CD4-positive, alpha-beta T cell treated with Interleukin-4 for 1 hour (primary cell): Measurements from ENCODE around the gene ZNF132.
"Not testable (repeated sequence)": the region's sequence is repeated elsewhere in the genome, so short reads cannot be mapped to it uniquely, and the experiment has no call there.

ENCODE experiments used
- DNase-seq, 2 donors: peaks; one replicate each; pipeline ENCODE4 v3.0.0-alpha.2; 2020 to 2022

ZNF132 gene

DNA sequence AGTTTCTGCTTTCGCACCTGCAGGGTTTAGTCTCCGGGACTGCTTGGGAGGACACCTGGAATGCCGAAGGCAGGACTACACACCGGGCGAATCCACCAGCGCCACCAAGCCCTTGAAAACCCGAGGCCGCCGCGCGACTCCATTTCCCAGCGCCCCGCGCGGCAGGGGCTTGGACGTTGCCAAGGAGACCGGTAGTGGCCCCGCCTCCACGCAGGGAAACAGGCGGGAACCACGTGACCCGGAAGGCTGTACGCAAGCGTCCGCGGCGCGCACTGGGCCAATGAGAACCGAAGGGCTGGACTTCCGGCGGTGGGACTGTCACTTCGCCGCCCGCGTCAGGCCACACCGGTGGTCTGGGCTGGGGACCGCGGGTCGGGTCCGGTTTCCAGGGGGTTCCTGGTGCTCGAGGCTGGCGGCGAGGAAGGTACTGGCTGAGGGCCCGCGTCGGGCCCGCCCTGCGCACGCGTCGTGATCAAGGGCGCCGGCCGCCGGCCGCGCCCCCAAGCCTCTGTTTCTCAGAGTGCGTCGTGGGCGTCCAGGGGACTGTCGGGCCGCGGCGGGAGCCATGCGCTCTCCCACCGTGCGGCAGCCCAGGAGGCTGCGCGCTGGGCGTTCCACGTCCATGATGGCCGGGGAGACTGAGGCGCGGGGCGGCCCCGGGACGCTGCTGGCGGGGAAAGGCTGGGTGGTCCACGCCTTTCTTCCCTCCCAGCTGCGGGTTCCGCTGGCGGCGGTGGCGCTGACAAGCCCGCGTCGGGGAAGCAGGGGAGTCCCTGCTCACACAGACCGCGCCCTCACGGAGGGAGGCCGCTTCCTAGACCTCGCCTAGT, 27.0 kb upstream of the ZNF132 start, which contains the start of gene ZNF324:
Gene ZNF324 (plus strand): TSS at position 321 of the 830 bp plus-strand sequence. CDS start 2,106 bp downstream, outside the sequence.
- DNase-seq, result peak; percentile 96

DNA sequence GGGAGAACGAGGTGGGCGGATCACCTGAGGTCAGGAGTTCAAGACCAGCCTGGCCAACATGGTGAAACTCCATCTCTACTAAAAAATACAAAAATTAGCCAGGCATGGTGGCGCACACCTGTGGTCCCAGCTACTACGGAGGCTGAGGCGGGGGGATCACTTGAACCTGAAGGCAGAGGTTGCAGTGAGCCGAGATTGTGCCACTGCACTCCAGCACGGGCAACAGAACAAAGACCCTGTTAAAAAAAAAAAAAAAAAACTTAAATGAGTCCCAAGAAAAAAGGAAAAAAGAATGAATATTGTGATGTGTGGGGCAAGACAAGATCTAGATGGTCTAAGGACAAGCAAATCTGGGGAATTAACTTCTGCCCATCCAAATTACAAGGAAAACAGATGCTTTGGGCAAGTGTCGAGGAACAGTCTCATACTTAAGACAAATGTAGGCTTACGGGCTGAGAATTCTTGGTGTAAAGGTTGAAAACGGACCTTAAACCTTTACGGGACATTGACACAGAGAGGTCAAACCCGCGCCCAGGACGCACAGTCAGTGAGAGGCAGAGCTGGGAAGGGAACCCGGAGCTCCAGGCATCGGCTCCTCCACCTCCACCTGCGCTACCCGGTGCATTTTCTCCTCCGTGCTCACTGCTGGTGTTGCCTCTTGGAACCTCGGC, 26.3 kb upstream of the ZNF132 start:
- DNase-seq, result no peak

DNA sequence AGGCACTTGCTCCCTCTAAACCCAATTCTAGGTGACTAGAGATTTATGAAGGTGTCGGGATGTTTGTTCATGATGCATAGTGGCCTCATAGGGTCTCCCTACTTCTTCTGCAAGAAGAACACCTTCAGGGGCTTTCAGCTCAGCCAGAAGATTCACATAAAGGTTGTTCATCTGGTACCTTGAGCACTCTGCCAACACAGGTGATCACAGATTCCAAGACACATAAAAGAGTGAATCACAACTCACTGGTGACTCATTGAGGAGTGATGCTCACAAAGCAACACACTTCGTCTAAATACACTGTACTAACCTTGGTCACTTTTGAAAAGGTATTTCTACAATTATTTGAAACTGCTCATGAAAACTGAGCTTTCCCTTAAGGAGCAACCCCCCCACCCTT, 20.1 kb upstream of the ZNF132 start:
- DNase-seq, result no peak

DNA sequence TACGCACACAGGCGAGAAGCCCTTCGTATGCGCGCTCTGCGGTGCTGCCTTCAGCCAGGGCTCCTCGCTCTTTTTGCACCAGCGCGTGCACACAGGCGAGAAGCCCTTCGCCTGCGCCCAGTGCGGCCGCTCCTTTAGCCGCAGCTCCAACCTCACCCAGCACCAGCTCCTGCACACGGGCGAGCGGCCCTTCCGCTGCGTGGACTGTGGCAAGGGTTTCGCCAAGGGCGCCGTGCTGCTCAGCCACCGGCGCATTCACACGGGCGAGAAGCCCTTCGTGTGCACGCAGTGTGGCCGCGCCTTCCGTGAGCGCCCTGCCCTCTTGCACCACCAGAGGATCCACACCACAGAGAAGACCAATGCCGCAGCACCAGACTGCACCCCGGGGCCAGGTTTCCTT, 16.2 kb upstream of the ZNF132 start:
- no peak for DNase-seq

DNA sequence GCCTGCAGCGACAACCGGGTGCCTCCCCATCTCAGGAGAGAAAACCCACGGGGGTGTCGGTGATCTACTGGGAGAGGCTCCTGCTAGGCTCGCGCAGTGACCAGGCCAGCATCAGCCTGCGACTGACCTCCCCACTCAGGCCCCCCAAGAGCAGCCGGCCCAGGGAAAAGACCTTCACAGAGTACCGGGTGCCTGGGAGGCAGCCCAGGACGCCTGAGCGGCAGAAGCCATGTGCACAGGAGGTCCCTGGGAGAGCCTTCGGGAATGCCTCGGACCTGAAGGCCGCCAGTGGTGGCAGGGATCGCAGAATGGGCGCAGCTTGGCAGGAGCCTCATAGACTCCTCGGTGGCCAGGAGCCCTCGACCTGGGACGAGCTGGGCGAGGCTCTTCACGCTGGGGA, 15.4 kb upstream of the ZNF132 start:
- no peak for DNase-seq

DNA sequence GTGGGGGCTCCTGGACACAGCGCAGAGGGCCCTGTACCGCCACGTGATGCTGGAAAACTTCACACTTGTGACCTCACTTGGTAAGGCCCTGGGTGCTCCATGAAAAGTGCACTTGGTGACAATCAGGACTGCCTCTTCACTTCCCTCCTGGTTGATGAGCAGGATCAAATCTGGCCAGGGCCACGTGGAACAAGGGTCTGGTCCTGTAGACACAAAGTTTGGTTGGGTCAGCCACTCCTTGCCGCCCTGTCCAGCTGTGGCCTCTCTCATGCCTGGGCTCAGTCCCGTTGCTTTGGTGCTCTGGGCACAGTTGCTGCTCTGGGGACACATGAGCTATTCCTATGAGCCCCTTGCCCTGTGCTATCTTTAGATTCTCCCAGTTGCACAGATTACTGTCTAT, 13.8 kb upstream of the ZNF132 start:
- no peak for DNase-seq

DNA sequence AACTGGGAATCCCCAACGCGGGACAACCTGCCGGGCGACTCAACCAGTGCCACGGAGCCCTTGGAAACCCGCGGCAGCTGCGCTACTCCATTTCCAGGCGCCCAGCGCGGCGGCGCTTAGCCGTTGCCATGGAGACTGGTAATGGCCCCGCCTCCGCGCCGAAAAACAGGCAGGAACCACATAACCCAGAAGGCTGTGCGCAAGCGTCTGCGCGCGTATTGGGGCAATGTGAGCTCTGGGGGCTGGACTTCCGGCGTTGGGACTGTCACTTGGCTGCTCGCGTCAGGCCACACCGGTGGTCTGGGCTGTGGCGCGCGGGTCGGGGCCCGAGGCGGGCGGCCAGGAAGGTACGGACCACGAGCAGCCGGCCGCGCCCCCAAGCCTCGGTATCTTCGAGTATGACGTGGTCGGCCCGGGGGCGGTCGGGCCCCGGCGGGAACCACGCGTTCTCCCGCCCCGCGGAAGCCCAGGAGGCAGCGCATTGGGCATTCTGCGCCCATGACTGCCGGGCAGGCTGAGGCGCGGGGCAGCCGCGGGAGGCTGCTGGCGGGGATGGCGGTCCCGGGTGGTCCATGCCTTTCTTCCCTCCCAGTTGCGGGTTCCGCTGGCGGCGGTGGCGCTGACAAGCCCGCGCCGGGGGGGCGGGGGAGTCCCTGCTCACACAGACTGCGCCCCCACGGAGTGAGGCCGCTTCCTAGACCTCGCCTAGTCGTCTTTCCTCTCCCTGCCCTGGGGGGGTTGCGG, 11.6 kb upstream of the ZNF132 start, which contains the start of gene ZNF324B:
Gene ZNF324B (plus strand): TSS at position 265 of the 744 bp plus-strand sequence. CDS start 2,080 bp downstream, outside the sequence.
- DNase-seq, result peak; percentile 97

DNA sequence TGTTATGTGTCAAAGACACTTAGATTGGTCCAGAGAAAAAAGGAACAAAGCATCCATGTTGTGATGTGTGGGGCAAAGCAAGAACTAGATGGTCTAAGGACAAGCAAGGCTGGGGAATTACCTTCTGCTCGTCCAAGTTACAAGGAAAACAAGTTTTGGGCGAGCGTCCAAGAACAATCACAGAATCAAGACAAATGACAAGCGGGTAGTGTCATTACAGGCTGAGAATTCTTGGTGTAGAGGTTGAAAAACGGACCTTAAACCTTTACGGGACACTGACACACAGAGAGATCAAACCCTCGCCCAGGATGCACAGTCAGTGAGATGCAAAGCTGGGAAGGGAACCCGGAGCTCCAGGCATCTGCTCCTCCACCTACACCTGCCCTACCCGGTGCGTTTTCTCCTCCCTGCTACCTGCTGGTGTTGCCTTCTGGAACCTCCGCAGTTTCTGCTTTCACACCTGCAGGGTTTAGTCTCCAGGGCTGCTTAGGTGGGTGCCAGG, 11.0 kb upstream of the ZNF132 start:
- no peak for DNase-seq

DNA sequence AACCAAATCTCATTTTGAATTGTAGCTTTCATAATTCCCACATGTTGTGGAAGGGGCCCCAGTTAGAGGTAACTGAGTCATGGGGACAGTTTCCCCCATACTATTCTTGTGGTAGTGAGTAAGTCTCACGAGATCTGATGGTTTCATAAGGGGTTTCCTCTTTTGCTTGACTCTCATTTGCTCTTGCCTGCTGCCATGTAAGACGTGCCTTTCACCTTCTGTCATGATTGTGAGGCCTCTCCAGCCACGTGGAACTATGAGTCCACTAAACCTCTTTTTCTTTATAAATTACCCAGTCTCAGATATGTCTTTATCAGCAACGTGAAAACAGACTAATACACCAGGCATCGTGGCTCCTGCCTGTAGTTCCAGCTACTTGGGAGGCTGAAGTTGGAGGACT, 10.0 kb upstream of the ZNF132 start:
- DNase-seq, result not testable (repeated sequence)

DNA sequence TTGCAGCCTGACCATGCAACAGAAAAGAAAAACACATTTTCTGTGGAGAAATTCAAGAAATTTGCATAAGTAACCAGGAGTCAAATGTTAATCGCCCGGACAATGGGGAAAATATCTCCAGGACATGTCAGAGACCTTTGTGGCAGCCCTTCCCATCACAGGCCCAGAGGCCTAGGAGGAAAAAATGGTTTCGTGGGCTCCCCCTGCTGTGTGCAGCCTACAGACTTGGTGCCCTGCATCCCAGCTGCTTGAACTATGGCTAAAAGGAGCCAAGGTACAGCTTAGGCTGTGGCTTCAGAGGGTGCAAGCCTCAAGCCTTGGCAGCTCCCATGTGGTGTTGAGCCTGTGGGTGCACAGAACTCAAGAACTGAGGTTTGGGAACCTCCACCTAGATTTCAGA, 8.9 kb upstream of the ZNF132 start:
- DNase-seq, result not testable (repeated sequence)

DNA sequence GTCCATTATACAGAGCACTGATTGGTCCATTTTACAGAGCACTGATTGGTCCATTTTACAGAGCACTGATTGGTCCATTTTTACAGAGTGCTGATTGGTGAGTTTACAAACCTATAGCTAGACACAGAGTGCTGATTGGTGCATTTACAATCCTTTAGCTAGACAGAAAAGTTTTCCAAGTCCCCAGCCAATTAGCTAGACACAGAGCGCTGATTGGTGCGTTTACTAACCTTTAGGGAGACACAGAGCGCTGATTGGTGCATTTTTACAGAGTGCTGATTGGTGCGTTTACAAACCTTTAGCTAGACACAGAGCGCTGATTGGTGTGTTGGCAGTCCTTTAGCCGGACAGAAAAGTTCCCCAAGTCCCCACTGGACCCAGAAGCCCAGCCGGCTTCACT, 3.0 kb upstream of the ZNF132 start:
- not testable (repeated sequence) for DNase-seq

DNA sequence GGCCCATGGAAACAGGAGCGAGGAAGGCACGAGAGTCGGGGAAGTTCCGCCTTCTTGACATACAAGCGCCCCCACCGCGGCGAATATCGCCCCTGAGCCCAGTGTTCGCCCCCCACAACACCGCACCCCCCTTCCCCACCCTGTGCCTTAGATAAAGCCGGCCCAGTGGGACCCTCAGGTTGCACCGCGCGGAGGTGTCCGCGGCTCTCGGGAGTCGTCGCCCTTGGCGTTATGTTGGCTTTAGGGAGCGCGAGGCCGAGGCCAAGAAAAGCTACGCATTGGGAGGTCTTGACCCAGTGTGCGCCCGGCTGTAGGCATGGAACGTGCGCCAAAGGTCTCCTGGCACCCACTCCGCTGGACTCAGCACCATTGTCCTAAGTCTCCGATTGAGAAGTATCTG, 603 bp upstream of the ZNF132 start:
- no peak for DNase-seq

DNA sequence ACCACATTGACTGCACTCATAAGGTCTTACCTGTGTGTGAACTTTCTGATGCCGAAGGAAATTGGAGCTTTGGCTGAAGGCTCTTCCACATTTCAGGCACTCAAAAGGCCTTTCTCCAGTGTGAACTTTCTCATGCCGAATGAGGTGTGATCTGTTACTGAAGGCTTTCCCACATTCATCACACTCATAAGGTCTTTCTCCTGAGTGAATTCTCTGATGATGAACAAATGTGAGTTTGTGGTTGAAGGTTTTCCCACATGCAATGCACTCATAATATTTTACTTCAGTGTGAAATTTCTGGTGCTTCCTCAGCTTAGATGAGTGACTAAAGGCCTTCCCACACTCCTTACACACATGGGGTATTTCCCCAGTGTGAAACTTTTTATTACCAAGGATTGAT, 5.7 kb downstream of the ZNF132 start:
- no peak for DNase-seq

DNA sequence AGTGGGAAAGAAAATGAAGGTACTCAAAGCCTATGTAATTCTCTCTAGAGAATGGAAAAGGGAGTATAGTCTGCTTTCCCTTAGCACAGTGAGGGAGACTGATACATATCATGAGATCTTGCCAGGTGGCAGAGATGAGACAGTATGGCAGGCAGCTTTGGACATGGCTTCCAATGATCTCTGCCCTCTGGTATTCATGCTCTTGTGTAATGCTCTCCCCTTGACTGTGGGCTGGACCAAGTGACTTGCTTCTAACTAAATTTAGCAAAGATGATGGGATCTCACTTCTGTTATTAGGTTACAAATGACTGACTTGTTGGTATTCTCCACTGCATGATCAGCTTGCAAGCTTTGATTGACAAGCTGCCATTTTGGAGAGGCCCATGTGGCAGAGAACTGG, 10.2 kb downstream of the ZNF132 start:
- no peak for DNase-seq

DNA sequence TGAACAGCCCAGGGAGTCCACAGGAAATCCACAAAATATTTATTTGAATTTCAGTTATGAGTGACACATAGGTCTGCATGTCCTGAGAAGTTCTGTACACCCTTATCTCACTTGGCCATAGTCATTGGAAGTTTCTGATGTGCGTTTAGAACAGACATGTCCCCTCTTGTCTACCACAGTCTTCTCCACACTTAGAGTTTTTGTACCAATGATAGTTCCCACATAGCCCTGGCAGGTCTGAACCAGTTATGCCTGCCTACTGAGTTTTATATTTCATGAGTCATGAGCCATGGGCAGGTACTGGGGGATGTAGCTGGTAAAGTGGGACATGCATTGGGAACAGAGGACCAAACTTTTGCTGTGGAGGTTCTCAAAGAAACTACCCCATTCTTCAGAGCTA, 11.3 kb downstream of the ZNF132 start:
- no peak for DNase-seq

DNA sequence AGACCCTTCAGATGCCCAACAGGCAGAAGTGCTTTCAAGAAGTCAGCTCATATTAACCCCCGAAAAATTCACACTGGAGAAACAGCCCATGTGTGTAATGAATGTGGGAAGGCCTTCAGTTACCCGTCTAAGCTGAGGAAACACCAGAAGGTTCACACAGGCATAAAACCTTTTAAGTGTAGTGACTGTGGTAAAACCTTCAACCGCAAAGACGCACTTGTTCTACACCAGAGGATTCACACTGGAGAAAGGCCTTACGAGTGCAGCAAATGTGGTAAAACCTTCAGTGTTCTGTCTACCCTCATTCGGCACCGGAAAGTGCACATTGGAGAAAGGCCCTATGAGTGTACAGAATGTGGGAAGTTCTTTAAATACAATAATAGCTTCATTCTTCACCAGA, 22.9 kb downstream of the ZNF132 start:
- DNase-seq, result no peak

DNA sequence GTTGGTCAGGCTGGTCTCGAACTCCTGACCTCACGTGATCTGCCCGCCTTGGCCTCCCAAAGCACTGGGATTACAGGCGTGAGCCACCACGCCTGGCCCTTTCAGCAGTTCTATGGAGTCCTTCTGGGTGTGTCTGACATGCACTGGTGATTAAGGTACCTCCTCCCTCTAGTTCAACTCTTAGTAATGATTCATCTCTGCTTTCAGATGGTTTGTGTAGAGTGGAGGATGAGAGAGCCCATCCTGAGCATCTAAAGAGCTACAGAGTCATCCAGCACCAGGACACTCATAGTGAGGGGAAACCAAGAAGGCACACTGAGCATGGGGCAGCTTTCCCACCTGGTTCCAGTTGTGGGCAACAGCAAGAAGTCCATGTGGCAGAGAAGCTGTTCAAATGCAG, 23.3 kb downstream of the ZNF132 start:
- no peak for DNase-seq

DNA sequence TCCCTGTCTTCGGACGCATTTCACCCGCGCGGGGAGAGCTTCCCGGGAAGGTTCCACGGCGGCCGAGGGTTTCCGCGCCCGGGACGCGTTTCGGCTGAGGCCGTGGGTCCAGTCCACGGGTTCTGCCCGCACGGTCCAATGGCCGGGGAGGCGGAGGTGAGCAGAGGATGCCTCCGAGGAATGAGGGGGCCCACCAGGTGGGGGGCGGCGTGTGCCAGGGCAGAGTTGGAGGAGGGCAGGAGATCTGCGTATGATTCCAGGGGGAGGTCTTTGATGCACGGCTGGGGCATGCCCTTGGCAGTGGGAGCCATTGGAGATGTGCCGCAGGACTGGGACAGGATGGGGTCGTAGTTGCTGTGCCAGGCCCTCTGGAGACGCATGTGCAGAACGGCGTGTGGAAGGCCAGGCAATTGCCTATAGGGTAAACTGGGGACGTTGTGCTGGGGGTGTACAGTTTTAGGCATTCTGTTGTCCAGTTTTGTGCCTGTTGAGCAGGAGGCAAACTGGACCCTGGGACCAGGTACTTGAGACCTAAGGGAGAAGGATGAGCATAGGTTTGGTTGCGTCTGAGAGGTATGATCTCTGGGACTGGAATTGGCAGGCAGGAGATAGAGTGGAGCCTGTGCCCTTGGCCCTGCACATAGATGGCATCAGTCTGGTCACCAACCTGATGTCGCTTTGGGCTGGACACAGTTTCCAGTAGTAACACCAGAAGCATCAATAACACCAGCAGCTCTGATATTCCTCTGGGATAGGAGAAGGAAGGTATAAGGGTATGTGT, 30.8 kb downstream of the ZNF132 start:
- no peak for DNase-seq

DNA sequence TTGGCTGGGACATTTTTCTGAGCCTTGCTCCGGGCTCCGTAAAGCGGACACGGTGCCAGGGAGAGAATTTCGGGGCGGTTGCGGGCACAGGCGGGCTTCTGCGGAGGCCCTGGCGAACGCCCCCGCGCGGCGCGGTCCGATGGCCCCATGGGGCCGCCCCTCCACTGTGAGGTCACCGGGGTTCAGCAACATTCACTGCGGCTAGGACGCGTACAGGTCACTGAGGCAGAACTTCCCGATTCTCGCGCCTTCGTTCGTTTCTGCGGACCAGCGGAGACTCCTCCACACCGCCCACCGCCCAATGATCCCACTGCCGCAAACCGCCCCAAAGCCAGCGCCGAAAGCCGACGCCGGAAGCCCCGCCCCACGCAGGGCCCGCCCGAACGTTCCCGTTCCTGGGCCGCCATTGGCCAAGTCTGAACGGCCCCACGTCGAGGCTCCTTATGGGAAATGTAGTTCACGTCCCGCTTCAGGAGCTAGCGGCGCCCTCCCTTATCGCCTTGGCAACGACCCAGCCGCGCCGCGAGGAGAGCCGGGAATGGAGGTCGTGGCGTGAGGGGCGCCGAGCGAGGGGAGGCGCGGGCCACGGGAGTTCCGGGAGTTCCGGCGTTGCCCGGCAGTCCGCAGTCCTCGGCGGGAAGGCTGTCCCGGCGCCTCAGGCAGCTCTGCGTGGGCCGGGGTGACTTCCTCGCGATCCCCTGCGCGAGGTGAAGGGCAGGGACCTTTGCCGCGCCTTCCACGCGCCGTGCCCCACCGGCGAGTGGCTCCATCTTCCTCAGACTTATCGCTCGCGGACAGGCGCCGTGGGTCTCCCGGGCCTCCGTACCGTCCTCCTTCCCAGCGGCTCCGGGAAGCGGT, 31.6 kb downstream of the ZNF132 start, which contains the start of gene ZNF584:
Gene ZNF584 (plus strand): TSS at position 498 of the 858 bp plus-strand sequence. CDS start 499 bp downstream, outside the sequence.
- peak; percentile 92 to 95 for DNase-seq

DNA sequence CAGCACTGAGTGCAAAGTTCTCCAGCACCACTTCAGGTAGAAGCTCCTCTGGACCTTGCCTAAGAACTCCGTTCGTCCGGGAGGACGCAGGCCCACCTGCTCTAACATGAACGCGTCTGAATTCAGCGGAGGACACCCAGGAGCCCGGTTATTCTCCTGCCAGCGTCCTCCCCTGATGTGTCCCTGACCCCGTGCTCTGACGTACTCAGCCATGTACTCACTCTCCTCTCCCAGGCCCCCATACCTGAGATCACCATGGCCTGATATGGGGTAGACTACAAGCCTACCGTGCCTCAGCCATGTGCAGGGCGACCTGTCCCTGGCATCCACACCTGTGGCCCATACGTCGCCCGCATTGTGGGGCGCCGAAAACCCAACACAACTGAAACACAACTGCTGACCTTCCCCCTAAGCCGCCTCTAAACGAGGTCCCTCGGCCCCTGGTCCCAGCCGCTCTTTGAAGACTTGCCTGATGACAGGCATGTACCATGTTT, 32.2 kb downstream of the ZNF132 start:
- DNase-seq, result no peak
